ENCODE data around the gene NKAP. TPM values are rescaled to one million over a fixed set of nuclear protein-coding genes. Genes with fewer than 3 reads are reported as not detected.
"Not testable (repeated sequence)": the region's sequence is repeated elsewhere in the genome, so short reads cannot be mapped to it uniquely, and the experiment has no call there.

NKAP gene
- total and polyA plus RNA-seq, 4 donors: 2.4 to 3.3 (median 2.7) TPM

GRCh38 chrX:119960625-119961024 is 17.1 kb upstream of the NKAP start (continued):
- TF ChIP-seq ATF3 (IDR thresholded peaks at IDR 0.05) (no peak), RXRA (IDR thresholded peaks at IDR 0.05) (no peak), CTCF (IDR thresholded peaks at IDR 0.05; ENCODE audit: low read depth, low read length, missing input control) (no peak), NR2F2 (IDR thresholded peaks at IDR 0.05) (no peak), YY1 (IDR thresholded peaks at IDR 0.05) (no peak)
- TF ChIP-seq, protein P1, sequence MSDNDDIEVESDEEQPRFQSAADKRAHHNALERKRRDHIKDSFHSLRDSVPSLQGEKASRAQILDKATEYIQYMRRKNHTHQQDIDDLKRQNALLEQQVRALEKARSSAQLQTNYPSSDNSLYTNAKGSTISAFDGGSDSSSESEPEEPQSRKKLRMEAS (IDR thresholded peaks at IDR 0.05): no peak

- DNase-seq (ENCODE audit: low spot score); H3K27ac ChIP-seq (ENCODE audit: low read depth in 1 of 2, low read length in 2 of 2); H3K9ac ChIP-seq (ENCODE audit: low read depth in 1 of 2, low read length in 2 of 2); H3K36me3 ChIP-seq (ENCODE audit: control insufficient read depth in 4 of 4, insufficient read depth in 3 of 4, low read depth in 1 of 4, low read length in 3 of 4); H3K4me1 ChIP-seq (ENCODE audit: control insufficient read depth in 4 of 4, insufficient read depth in 4 of 4, low read length in 3 of 4); H3K9me3 ChIP-seq (ENCODE audit: control insufficient read depth in 4 of 4, low read length in 3 of 4); H3K27me3 ChIP-seq (ENCODE audit: control insufficient read depth in 4 of 4, insufficient read depth in 4 of 4, low read length in 3 of 4); H3K4me3 ChIP-seq (ENCODE audit: low read depth in 1 of 3, low read length in 3 of 3): not testable (repeated sequence)
- 85% methylated on average over 21 of the region's 21 CpGs for WGBS
Observed at GRCh38 chrX:119955807-119956570, 12.4 kb upstream of the NKAP start.

DNA sequence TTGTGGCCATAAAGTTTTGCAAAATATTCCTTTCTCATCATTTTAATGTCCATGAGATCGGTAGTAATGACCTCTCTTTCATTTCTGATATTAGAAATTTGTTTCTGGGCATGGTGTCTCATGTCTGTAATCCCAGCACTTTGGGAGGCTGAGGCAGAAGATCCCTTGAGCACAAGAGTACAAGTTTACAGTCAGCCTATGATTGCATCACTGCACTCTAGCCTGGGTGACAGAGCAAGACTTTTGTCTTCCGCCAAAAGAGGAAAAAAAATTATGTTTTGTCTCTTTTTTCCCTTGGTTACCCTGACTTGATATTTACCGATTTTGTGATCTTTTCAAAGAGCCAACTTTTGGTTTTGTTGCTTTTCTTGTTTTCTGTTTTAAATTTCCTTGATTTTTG is 10.8 kb upstream of the NKAP start:
- Histone ChIP-seq H3K9ac (ENCODE audit: low read depth in 1 of 2, low read length in 2 of 2) (no peak overlapping the region), H3K27ac (ENCODE audit: low read depth in 1 of 2, low read length in 2 of 2) (no peak overlapping the region), H3K27me3 (ENCODE audit: control insufficient read depth in 4 of 4, insufficient read depth in 4 of 4, low read length in 3 of 4) (no peaks in the 10 kb centered on the region), H3K36me3 (ENCODE audit: control insufficient read depth in 4 of 4, insufficient read depth in 3 of 4, low read depth in 1 of 4, low read length in 3 of 4) (no peaks in the 10 kb centered on the region), H3K4me1 (ENCODE audit: control insufficient read depth in 4 of 4, insufficient read depth in 4 of 4, low read length in 3 of 4) (no peaks in the 10 kb centered on the region), H3K9me3 (ENCODE audit: control insufficient read depth in 4 of 4, low read length in 3 of 4) (no peaks in the 10 kb centered on the region), H3K4me3 (ENCODE audit: low read depth in 1 of 3, low read length in 3 of 3) (no peak overlapping the region)
- no peak for DNase-seq (ENCODE audit: low spot score)
- 77% methylated on average over 3 of the region's 3 CpGs for WGBS
- TF ChIP-seq REST (IDR thresholded peaks at IDR 0.05): no peak
- no peak for TF ChIP-seq FOXA2 (IDR thresholded peaks at IDR 0.05)
- no peak for TF ChIP-seq SP1 (IDR thresholded peaks at IDR 0.05)
- TF ChIP-seq HNF4G (IDR thresholded peaks at IDR 0.05): no peak
- TF ChIP-seq NR2F2 (IDR thresholded peaks at IDR 0.05): no peak
- TF ChIP-seq TAF1 (conservative IDR thresholded peaks at IDR 0.05): no peak
- TF ChIP-seq, protein P2, sequence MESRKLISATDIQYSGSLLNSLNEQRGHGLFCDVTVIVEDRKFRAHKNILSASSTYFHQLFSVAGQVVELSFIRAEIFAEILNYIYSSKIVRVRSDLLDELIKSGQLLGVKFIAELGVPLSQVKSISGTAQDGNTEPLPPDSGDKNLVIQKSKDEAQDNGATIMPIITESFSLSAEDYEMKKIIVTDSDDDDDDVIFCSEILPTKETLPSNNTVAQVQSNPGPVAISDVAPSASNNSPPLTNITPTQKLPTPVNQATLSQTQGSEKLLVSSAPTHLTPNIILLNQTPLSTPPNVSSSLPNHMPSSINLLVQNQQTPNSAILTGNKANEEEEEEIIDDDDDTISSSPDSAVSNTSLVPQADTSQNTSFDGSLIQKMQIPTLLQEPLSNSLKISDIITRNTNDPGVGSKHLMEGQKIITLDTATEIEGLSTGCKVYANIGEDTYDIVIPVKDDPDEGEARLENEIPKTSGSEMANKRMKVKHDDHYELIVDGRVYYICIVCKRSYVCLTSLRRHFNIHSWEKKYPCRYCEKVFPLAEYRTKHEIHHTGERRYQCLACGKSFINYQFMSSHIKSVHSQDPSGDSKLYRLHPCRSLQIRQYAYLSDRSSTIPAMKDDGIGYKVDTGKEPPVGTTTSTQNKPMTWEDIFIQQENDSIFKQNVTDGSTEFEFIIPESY (IDR thresholded peaks at IDR 0.05): no peak
- no peak for TF ChIP-seq EGR1 (IDR thresholded peaks at IDR 0.05; ENCODE audit: low read depth in 2 of 2)
- TF ChIP-seq CTCF (IDR thresholded peaks at IDR 0.05; ENCODE audit: low read depth, low read length, missing input control): no peak
- no peak for TF ChIP-seq FOXA1 (IDR thresholded peaks at IDR 0.05)
- TF ChIP-seq, protein P1 (IDR thresholded peaks at IDR 0.05): no peak
- TF ChIP-seq RXRA (IDR thresholded peaks at IDR 0.05): no peak
- TF ChIP-seq JUND (IDR thresholded peaks at IDR 0.05): no peak

Measured in liver (tissue), 9 donors.